Breast epithelium (tissue), 4 donors: ENCODE results near the gene CNMD. TPM values are rescaled to one million over a fixed set of nuclear protein-coding genes. Genes with fewer than 3 reads are reported as not detected.

ENCODE experiments used
- DNase-seq, 2 donors: peaks; one replicate each; pipeline ENCODE4 v3.0.0-alpha.2; 2019; ENCODE audit warnings: low spot score in 2 of 2
- H3K27ac ChIP-seq, 2 donors: fragments of 200-600 bp; sonication (generic) in 1 of 2; one replicate each; pipeline ENCODE4 v1.5.1; 2016 to 2019; ENCODE audit warnings: mild to moderate bottlenecking in 1 of 2
- H3K27me3 ChIP-seq, 2 donors: fragments of 200-600 bp; sonication (generic) in 1 of 2; one replicate each; pipeline versions ENCODE4 v1.5.1 to v1.6.0; 2017 to 2019; ENCODE audit warnings: control low read depth in 1 of 2, mild to moderate bottlenecking in 1 of 2
- H3K36me3 ChIP-seq: fragments of 200-600 bp; one replicate; pipeline ENCODE4 v1.5.1; 2019
- H3K4me1 ChIP-seq, 2 donors: fragments of 200-600 bp; sonication (generic); one replicate each; pipeline ENCODE4 v1.5.1; 2016 to 2019; ENCODE audit warnings: control low read depth in 1 of 2
- H3K4me3 ChIP-seq, 3 donors: fragments of 200-600 bp; sonication (generic); 1 replicate in 2 of 3; 2 replicates in 1 of 3; pipeline ENCODE4 v1.5.1; 2016 to 2019; ENCODE audit warnings: mild to moderate bottlenecking in 3 of 3, moderate library complexity in 2 of 3
- H3K9me3 ChIP-seq, 2 donors: fragments of 200-600 bp; sonication (generic) in 1 of 2; one replicate each; pipeline ENCODE4 v1.5.1; 2016 to 2019; ENCODE audit warnings: control low read depth in 1 of 2
- CTCF ChIP-seq, 3 donors: fragments of 450-650 bp; IDR thresholded peaks; one replicate each; pipeline ENCODE4 v1.5.1; 2016 to 2017; ENCODE audit warnings: antibody characterized with exemption in 3 of 3, mild to moderate bottlenecking in 3 of 3, moderate library complexity in 3 of 3
- POLR2A ChIP-seq: fragments of 450-650 bp; IDR thresholded peaks from one replicate; pipeline ENCODE4 v1.6.1; 2016; ENCODE audit warnings: antibody characterized with exemption, mild to moderate bottlenecking, moderate library complexity
- POLR2AphosphoS5 ChIP-seq, 3 donors: sonication (generic); formaldehyde crosslinking; IDR thresholded peaks; one replicate each; pipeline ENCODE4 v1.6.1; 2017; ENCODE audit warnings: antibody characterized with exemption in 3 of 3
- intact Hi-C: fragments of 100-400 bp; cut with DNase I; formaldehyde crosslinking; loops from one replicate; pipeline ENCODE4 v1.15.1; 2023; ENCODE audit warnings: low total_unique reads
- total RNA-seq, 3 donors: library from RNA; depleted of rRNA; stranded (reverse); fragments of >200 nt; gene quantifications; one replicate each; pipeline ENCODE4 v1.1.0, GENCODE V29; 2016

CNMD gene
- total RNA-seq, 3 donors from 2014 or later: 0.29 to 0.96 TPM; not detected in 1

GRCh38 chr13:52765611-52766390, 26.2 kb upstream of the CNMD start:
- Histone ChIP-seq H3K27me3 (no peaks in the 10 kb centered on the region), H3K9me3 (no peaks in the 10 kb centered on the region), H3K36me3 (no peaks in the 10 kb centered on the region), H3K4me3 (no peak overlapping the region), H3K27ac (no peak overlapping the region), H3K4me1 (no peaks in the 10 kb centered on the region)
- DNase-seq: no peak
- TF ChIP-seq POLR2AphosphoS5 (IDR thresholded peaks at IDR 0.05) (no peak), POLR2A (no peak), CTCF (IDR thresholded peaks at IDR 0.05) (no peak)
- intact Hi-C loops: no loop called here

GRCh38 chr13:52760077-52760476, 20.5 kb upstream of the CNMD start:
- DNase-seq: no peak
- intact Hi-C loops: no loop called here
- Histone ChIP-seq H3K36me3 (no peaks in the 10 kb centered on the region), H3K9me3 (no peaks in the 10 kb centered on the region), H3K27ac (no peak overlapping the region), H3K4me1 (no peaks in the 10 kb centered on the region), H3K27me3 (no peaks in the 10 kb centered on the region), H3K4me3 (no peak overlapping the region)
- TF ChIP-seq POLR2A (no peak), CTCF (IDR thresholded peaks at IDR 0.05) (no peak), POLR2AphosphoS5 (IDR thresholded peaks at IDR 0.05) (no peak)

- intact Hi-C loops: no loop called here
Observed at GRCh38 chr13:52758114-52758513, 18.5 kb upstream of the CNMD start.

GRCh38 chr13:52751196-52751595, 11.6 kb upstream of the CNMD start:
- intact Hi-C loops: no loop called here
- Histone ChIP-seq H3K27me3 (no peaks in the 10 kb centered on the region), H3K9me3 (no peaks in the 10 kb centered on the region), H3K27ac (no peak overlapping the region), H3K36me3 (no peaks in the 10 kb centered on the region), H3K4me1 (no peaks in the 10 kb centered on the region), H3K4me3 (no peak overlapping the region)
- no peak for TF ChIP-seq POLR2AphosphoS5 (IDR thresholded peaks at IDR 0.05)
- no peak for TF ChIP-seq CTCF (IDR thresholded peaks at IDR 0.05)
- TF ChIP-seq POLR2A: no peak
- no peak for DNase-seq

More at GRCh38 chr13:52758114-52758513, 18.5 kb upstream of the CNMD start:
- Histone ChIP-seq H3K9me3 (no peaks in the 10 kb centered on the region), H3K4me1 (no peaks in the 10 kb centered on the region), H3K27me3 (no peaks in the 10 kb centered on the region), H3K36me3 (no peaks in the 10 kb centered on the region), H3K27ac (no peak overlapping the region), H3K4me3 (no peak overlapping the region)
- no peak for DNase-seq
- no peak for TF ChIP-seq POLR2A
- no peak for TF ChIP-seq CTCF (IDR thresholded peaks at IDR 0.05)
- TF ChIP-seq POLR2AphosphoS5 (IDR thresholded peaks at IDR 0.05): no peak

- no peak overlapping the region for H3K4me3 ChIP-seq
- H3K27me3 ChIP-seq: no peaks in the 10 kb centered on the region
Observed at GRCh38 chr13:52750713-52751112, 11.1 kb upstream of the CNMD start.

More at GRCh38 chr13:52750713-52751112, 11.1 kb upstream of the CNMD start:
- DNase-seq: no peak
- no peak overlapping the region for H3K27ac ChIP-seq
- H3K36me3 ChIP-seq: no peaks in the 10 kb centered on the region
- intact Hi-C loops: no loop called here
- no peak for TF ChIP-seq CTCF (IDR thresholded peaks at IDR 0.05)
- no peaks in the 10 kb centered on the region for H3K4me1 ChIP-seq
- no peaks in the 10 kb centered on the region for H3K9me3 ChIP-seq
